Suprapubic skin (tissue), 4 donors: ENCODE data around the gene KLF15. TPM values are rescaled to one million over a fixed set of nuclear protein-coding genes. Genes with fewer than 3 reads are reported as not detected.

Experiments used
- DNase-seq, 2 donors: peaks; one replicate each; pipeline ENCODE4 v3.0.0-alpha.2; 2019; ENCODE audit warnings: low spot score in 2 of 2
- H3K27ac ChIP-seq: fragments of 200-600 bp; sonication (generic); one replicate; pipeline ENCODE4 v1.5.1; 2019
- H3K27me3 ChIP-seq: fragments of 200-600 bp; sonication (generic); one replicate; pipeline ENCODE4 v1.5.1; 2019
- H3K36me3 ChIP-seq: fragments of 200-600 bp; sonication (generic); one replicate; pipeline ENCODE4 v1.5.1; 2019
- H3K4me1 ChIP-seq: fragments of 200-600 bp; sonication (generic); one replicate; pipeline ENCODE4 v1.5.1; 2019
- H3K4me3 ChIP-seq: fragments of 200-600 bp; sonication (generic); one replicate; pipeline ENCODE4 v1.5.1; 2019; ENCODE audit warnings: mild to moderate bottlenecking
- H3K9me3 ChIP-seq: fragments of 200-600 bp; sonication (generic); one replicate; pipeline ENCODE4 v1.5.1; 2019
- EP300 ChIP-seq: sonication (generic); formaldehyde crosslinking; IDR thresholded peaks from one replicate; pipeline ENCODE4 v1.6.1; 2017; ENCODE audit warnings: antibody characterized with exemption
- POLR2A ChIP-seq, 2 donors: fragments of 450-650 bp; IDR thresholded peaks; one replicate each; pipeline ENCODE4 v1.6.1; 2017; ENCODE audit warnings: antibody characterized with exemption in 2 of 2, mild to moderate bottlenecking in 2 of 2, moderate library complexity in 2 of 2
- POLR2AphosphoS5 ChIP-seq, 3 donors: sonication (generic); formaldehyde crosslinking; IDR thresholded peaks; one replicate each; pipeline ENCODE4 v1.6.1; 2017; ENCODE audit warnings: antibody characterized with exemption in 3 of 3
- WGBS: methylation state at CpG from one replicate; pipeline ENCODE4 v1.1.5; 2018; 5-methylcytosine and 5-hydroxymethylcytosine counted together
- total RNA-seq, 4 donors: library from RNA; depleted of rRNA; stranded (reverse); fragments of >200 nt; gene quantifications; one replicate each; pipeline ENCODE4 v1.1.0, GENCODE V29; 2016
- TF ChIP-seq, protein P1 (sequence below), 2 donors: fragments of 200-600 bp in 1 of 2; fragments of 450-650 bp in 1 of 2; sonication (generic) in 1 of 2; IDR thresholded peaks; one replicate each; pipeline ENCODE4 v1.5.1; 2016 to 2019; ENCODE audit warnings: antibody characterized with exemption in 2 of 2, mild to moderate bottlenecking in 1 of 2, moderate library complexity in 1 of 2

KLF15 gene
- total RNA-seq, 4 donors from 2014 or later, result 7.3 to 19.2 (median 14.3) TPM

DNA sequence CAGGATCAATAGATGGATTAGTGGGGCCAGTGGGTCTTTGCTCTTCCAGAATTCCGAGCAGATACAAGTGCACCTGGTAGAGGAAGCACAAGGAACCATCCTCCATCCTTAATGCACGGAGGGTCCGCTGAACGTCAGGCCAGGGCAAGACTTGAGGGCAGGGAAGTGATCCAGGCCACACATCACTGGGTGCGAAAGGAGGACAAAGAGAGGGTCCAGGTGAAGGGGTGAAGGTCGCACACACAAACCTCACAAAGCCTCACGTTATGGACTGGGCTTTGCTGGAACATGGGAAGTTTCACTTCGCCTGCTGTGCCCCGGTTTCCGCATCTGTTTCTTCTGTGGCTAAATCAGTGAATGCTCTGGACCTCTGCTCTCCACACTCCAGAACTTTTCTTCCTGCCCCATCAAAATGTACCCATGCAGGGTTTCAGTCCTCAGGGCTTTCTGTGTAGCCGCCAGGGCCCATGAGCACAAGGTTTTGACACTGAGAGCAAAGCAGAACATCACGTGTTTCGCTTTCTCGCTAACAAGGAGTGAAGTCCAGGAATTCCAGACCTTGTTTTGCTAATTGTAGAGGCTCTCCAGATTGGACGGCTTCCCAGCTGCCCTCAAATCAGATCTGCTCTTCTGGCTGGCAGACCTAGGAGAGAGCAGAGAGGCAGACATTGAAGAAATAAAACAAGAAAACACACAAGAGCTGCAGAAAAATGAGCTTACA is 56.3 kb downstream of the KLF15 start:
- H3K27ac ChIP-seq, result no peak overlapping the region
- H3K9me3 ChIP-seq, result peaks cover 5% of the 10 kb centered on the region
- DNase-seq, result no peak
- H3K4me3 ChIP-seq, result no peak overlapping the region
- H3K4me1 ChIP-seq, result no peaks in the 10 kb centered on the region
- H3K36me3 ChIP-seq, result no peaks in the 10 kb centered on the region
- TF ChIP-seq, protein P1, sequence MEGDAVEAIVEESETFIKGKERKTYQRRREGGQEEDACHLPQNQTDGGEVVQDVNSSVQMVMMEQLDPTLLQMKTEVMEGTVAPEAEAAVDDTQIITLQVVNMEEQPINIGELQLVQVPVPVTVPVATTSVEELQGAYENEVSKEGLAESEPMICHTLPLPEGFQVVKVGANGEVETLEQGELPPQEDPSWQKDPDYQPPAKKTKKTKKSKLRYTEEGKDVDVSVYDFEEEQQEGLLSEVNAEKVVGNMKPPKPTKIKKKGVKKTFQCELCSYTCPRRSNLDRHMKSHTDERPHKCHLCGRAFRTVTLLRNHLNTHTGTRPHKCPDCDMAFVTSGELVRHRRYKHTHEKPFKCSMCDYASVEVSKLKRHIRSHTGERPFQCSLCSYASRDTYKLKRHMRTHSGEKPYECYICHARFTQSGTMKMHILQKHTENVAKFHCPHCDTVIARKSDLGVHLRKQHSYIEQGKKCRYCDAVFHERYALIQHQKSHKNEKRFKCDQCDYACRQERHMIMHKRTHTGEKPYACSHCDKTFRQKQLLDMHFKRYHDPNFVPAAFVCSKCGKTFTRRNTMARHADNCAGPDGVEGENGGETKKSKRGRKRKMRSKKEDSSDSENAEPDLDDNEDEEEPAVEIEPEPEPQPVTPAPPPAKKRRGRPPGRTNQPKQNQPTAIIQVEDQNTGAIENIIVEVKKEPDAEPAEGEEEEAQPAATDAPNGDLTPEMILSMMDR (IDR thresholded peaks at IDR 0.05), result no peak
- TF ChIP-seq POLR2A (IDR thresholded peaks at IDR 0.05) (no peak), POLR2AphosphoS5 (IDR thresholded peaks at IDR 0.05) (no peak), EP300 (no peak)
- no peaks in the 10 kb centered on the region for H3K27me3 ChIP-seq
- 79% methylated on average over 15 of the region's 15 CpGs for WGBS

GRCh38 chr3:126300001-126300760 is 57.0 kb downstream of the KLF15 start:
- H3K36me3 ChIP-seq, result no peaks in the 10 kb centered on the region
- no peak overlapping the region for H3K4me3 ChIP-seq
- H3K4me1 ChIP-seq, result no peaks in the 10 kb centered on the region
- H3K27me3 ChIP-seq, result no peaks in the 10 kb centered on the region
- TF ChIP-seq POLR2A (IDR thresholded peaks at IDR 0.05) (no peak), POLR2AphosphoS5 (IDR thresholded peaks at IDR 0.05) (no peak), EP300 (no peak)
- TF ChIP-seq, protein P1 (IDR thresholded peaks at IDR 0.05), result no peak
- no peak overlapping the region for H3K27ac ChIP-seq
- no peak for DNase-seq
- WGBS, result 88% methylated on average over 16 of the region's 22 CpGs
- H3K9me3 ChIP-seq, result peaks cover 5% of the 10 kb centered on the region

- 78% methylated on average over 4 of the region's 4 CpGs for WGBS
- Histone ChIP-seq H3K4me3 (no peak overlapping the region), H3K36me3 (no peaks in the 10 kb centered on the region), H3K27me3 (no peaks in the 10 kb centered on the region), H3K4me1 (no peaks in the 10 kb centered on the region), H3K27ac (no peak overlapping the region), H3K9me3 (no peaks in the 10 kb centered on the region)
- TF ChIP-seq POLR2AphosphoS5 (IDR thresholded peaks at IDR 0.05), result no peak
- TF ChIP-seq, protein P1 (IDR thresholded peaks at IDR 0.05), result no peak
- no peak for TF ChIP-seq EP300
- TF ChIP-seq POLR2A (IDR thresholded peaks at IDR 0.05), result no peak
- DNase-seq, result peak in 1 of 2 donors; percentile 28
Measured at GRCh38 chr3:126295407-126295939, 61.7 kb downstream of the KLF15 start.

DNA sequence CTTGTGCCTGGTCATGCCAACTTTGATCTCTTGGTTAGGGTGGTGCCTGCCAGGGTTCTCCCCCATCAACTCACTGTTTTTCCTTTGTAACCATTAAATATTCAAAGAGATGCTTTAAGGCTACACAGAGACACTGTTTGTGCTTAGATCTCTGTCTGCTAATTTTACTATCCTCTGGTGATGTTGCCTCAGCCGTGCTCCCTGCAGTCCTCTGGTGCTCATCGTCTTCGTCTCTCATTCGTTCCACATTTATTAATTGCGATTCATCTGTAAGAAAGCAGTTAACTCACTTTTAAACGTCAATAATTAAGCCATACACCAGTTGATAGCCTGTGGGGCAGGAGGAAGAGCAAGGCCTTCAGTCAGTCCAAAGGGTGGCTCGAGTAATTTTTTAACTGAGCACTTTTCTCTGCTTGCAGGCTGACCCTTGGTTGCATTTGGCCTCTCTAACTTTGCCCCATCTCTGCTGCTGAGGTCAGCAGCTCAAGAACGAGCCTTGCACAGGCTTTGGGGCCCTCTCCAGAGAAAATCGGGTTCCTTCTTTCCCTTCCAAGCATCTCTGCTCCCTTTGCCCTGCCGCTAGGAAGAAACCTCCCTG is 62.9 kb downstream of the KLF15 start:
- H3K4me1 ChIP-seq, result no peaks in the 10 kb centered on the region
- no peak for DNase-seq
- no peaks in the 10 kb centered on the region for H3K27me3 ChIP-seq
- TF ChIP-seq, protein P1 (IDR thresholded peaks at IDR 0.05), result no peak
- TF ChIP-seq POLR2A (IDR thresholded peaks at IDR 0.05) (no peak), POLR2AphosphoS5 (IDR thresholded peaks at IDR 0.05) (no peak)
- H3K9me3 ChIP-seq, result no peaks in the 10 kb centered on the region
- H3K27ac ChIP-seq, result no peak overlapping the region
- 83% methylated on average over 10 of the region's 10 CpGs for WGBS
- H3K4me3 ChIP-seq, result no peak overlapping the region
- H3K36me3 ChIP-seq, result no peaks in the 10 kb centered on the region
